Inferior parietal cortex (tissue), 1 donor: ENCODE data around the gene GRAMD2A.

Source experiments
- DNase-seq: peaks from one replicate; pipeline ENCODE4 v3.0.0-alpha.2; 2016; ENCODE audit errors: extremely low spot score

The GRAMD2A gene

DNA sequence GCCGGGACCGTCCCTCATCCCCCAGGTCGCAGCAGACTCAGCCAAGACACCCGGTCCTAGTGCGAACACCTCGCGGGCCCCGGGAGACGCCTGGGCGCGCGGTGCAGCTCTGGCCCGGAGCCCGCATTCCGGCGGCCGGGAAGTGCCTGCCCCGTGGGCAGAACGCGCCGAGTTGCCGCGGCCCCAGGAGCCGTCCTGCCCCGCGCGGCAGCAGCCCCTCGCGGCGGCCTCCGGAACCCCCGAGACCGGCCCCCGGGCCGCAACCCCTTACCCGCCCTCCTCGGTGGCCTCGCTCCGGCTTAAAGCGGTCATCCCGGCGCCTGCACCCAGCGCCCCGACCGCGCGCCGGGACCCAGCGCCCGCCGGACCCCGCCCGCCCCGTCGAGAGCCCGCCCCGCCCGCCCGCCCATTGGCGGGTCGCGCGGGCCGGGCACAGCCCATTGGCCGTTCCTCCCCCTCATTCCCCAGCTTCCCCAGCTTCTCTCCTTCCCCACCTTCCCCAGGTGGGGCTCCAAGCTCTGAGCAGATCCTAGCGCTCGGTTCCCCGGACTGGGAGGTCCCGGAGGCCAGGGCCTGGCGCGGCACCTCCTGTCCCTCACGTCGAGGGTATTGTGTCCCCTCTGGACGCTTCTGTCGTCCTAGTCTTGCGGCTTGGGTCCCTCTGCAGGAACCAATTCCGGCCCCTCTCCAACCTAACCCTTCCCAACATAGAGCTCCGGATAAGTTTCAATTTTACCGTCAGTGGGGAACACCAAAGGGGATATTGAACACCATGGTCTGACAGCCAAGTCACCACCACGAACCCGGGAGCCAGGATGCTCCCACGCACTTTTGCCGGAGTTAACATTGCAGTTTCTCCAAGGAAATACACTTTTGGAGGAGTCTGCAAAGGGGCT lies at the start of gene GRAMD2A:
Gene GRAMD2A (minus strand): TSS at position 328 of the 896 bp plus-strand sequence.
- DNase-seq: no peak

DNA sequence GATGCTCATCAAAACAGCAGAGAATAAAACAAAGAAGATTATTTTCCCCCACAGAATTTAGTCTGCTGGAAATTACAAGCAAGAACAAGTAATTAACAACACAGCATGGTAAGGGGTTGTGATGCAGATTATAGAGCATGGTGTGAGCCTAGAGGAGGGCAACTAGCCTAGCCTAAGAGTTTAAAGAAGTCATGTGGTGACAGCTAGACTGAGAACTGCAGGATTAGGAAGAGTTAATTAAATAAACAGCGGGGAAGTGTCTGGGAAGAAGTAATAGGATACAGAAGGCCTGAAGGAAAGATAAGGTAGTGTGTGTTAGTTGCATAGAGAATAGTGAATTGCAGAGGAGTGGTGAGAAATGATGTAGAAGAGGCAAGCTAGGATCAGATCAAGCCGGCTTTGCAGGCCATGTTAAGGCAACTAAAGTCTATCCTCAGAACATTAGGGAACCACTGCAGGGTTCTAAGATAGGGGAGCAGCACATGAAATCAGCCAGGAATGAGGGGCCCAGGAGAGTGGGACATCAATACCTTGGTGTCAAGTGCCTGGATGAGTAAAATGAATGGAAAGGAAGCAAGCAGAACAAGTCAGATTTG lies 45.3 kb upstream of the GRAMD2A start:
- DNase-seq: no peak

DNA sequence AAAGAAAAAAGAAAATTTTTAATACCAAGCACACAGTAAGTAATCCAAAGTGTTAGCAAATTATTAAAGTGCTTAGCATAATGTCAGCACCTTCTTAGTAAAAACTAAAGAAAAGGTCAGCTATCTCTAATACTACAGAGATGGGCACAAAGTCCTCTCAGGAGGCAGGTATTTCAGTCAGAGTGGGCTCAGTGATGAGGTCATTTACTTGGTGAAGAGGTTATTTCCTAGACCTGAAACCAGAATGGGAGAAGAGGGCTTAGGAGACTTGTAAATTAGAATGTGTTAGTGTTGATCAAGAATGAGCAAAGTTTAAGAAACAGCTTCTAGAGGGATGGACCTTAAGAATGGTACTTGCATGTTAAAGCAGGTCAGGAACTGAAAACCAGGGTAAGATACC lies 42.1 kb upstream of the GRAMD2A start:
- DNase-seq: no peak

DNA sequence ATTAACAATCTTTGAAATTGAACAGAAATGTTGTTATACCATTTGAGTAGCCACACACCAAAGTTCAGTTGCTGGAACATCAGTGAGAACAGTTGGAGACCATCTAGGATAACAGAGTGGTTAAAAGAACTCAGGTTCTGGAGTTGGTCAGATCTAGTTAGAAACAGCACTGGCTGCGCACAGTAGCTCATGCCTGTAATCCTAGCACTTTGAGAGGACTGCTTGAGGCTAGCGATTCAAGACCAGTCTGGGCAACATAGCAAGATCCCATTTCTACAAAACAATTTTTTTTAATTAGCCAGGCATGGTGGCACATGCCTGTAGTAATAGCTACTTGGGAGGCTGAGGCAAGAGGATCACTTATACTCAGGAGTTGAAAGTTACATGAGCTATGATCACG lies 41.0 kb upstream of the GRAMD2A start:
- no peak for DNase-seq

DNA sequence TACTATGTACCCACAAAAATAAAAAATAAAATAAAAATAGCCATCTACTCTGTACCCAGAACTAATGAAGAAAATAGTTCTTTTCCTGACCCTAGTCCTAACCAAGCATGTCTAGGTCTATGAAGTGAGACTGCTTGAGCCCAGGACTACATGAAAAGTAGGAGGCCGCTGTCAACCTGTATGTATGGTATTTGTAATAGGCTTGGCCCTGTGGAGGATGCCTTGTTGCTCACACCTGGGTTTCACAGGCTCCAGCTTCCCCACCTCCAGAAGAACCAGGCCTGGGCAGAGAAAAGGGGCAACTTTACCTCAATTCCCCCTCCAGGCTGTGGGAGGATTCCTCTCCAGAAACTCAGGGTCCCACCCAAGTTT lies 40.3 kb upstream of the GRAMD2A start:
- no peak for DNase-seq

DNA sequence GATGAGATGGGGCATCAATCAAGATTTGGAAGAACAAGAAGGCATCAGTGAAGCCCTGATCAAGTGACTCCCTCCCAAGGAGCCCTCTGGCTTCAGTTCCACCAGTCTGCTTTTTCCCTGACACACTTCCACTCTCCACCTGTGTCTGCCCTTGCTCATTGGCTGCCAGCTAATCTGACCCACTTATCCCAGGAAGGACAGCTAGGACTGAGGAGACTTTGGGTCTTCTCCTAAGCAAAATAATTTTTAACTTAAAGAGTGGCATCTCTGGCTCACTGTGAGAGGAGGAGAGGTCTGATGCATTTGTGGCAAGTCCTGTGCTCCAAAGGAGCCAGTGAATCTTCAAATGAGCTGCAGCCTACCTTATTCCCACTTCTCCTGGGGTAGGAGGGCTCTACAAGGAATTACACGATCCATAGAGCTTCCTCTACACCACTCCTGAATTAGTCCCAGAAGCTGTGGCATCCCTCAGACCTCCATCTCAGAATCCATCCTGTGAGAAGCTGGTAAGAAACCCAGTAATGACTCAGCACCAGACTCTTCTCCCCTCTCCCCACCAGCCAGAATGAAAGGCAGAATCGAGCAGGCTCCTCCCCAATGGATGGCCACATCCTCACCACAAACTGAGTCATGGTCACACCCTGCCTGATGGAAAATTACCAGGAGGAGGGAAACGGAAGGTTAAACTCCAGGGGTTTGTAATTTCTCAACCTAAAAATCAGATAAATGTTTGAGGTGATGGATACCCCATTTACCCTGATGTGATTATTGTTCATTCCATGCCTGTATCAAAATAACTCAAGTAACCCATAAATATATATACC lies 39.7 kb upstream of the GRAMD2A start:
- peak; percentile 72 for DNase-seq

DNA sequence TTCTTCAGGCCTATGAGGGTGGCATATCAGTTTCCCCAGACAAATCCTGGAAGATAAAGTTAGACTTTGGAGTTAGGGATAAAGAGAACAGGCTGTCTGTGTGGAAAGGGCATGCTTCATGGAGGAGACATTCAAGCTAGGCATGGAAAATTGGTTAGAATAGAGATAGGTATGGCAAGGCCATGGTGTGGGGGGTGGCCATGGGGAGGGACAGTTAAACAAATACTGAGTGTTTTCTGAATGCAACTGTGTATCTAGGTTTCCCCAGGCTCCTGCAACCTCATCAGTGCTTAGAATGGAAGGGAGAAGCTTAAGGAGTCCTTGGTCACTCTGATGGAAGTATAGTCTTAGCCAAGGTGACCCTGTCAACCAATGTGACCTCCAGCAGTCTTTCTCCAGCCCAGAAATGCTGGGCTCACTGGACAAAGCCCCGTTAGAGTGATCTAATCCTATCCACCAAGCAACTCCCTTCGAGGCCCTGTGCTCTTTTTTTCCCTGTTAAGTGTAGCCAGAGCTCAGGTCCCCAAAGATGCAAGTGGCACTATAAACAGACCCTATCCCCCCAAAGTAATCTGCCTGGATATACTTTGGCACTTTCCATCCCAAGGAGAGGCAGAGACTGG lies 38.9 kb upstream of the GRAMD2A start:
- no peak for DNase-seq

DNA sequence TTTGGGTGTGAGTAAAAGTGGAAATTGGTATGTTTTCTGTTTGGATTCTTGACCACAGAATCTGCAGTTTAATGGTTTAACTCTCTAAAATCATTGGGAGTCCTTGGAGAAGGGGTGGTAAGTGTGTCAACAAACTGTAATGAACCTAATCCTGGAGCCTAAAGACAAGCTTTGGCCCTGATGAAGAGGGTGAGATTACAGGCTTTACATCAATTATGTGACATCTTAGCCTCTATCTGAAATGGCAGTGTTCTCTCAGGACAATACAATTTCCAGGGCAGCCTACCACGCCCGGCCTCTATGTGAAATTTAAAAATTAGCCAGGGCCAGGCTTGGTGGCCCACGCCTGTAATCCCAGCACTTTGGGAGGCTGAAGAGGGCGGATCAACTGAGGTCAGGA lies 37.7 kb upstream of the GRAMD2A start:
- no peak for DNase-seq

DNA sequence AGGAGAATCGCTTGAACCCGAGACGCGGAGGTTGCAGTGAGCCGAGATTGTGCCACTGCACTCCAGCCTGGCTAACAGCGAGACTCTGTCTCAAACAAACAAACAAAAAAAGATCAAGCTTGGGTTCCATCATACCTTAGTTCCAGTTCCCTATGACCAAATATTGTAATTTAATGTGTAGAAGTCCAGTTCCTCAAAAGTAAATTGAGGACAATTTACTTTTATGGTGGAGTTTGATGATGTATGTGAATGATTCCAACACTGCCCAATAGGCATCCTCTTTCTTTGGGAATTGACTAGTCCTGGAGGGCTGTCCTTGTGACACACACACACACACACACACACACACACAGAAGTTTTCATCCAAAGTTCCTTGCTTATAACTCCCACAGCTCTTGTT lies 36.2 kb upstream of the GRAMD2A start:
- DNase-seq: no peak

DNA sequence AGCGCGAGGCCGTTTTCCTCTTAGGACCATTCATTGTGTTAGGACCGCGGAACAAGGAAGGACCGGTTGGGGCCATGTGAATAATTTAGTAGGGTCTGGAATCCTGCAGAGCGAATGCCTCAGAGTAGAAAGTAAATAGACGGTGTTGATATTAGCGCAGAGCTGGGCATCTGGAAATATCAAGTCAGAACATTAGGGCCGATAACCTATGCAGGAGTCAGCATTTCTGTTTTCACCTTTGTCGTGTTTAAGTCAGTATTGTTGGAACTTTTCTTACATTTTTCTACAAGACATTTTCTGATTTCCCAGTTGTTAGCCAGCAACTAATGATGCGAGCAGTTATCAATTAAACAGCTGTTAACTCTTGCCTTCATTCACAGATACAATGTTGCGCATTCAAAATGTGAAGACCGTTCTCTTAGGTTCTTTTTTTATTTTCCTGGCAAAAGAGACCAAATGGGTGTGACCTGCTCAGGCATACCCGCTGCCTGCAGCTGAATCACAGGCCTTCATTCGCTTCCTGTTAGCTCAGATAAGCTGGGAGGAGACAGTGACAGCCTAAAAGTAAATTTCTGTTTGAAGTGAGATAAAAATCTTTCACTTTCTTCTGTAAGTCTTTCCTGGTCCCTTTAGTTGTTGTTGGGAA lies 34.4 kb upstream of the GRAMD2A start:
- peak; percentile 44 for DNase-seq

DNA sequence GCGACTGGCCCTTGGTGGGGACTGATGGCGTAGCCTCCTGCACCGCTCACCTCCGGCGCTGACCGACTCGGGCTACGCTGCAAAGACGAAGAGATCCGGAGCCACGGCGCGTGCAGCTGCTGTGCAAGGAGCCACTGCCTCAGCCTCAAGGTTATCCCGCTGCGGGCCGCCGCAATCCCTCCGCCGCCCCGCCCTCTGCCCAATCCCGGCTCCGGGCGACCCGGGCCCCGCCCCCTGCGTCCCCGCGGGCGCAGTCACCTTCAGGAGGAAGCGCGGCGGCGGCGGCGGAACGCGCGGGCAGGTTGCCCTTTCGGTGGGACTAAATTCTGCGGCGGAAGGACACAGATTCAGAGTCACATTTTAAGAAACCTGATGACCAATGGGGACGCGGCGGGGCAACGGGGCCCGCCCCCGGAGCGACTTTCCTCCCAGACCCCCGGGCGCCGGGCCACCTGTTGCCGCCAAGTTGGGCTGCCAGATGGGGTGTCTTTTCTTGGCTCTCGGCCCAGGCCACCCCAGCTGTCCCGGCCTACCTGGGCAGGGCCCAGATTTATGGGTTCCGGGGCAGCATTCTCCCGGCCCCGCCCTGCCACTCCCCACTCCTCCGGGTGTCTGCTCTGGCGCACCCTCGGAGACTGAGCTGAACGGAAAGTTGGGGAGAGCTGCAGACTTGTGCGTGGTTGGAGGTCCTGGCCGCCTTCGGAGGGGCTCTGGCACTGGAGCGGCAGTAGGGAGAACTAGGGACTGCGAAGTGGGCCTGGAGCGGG lies 33.7 kb upstream of the GRAMD2A start, which contains the start of gene PKM:
Gene PKM (minus strand): TSS at position 125 of the 767 bp plus-strand sequence. CDS start 12,093 bp downstream, outside the sequence.
- DNase-seq: peak; percentile 84

DNA sequence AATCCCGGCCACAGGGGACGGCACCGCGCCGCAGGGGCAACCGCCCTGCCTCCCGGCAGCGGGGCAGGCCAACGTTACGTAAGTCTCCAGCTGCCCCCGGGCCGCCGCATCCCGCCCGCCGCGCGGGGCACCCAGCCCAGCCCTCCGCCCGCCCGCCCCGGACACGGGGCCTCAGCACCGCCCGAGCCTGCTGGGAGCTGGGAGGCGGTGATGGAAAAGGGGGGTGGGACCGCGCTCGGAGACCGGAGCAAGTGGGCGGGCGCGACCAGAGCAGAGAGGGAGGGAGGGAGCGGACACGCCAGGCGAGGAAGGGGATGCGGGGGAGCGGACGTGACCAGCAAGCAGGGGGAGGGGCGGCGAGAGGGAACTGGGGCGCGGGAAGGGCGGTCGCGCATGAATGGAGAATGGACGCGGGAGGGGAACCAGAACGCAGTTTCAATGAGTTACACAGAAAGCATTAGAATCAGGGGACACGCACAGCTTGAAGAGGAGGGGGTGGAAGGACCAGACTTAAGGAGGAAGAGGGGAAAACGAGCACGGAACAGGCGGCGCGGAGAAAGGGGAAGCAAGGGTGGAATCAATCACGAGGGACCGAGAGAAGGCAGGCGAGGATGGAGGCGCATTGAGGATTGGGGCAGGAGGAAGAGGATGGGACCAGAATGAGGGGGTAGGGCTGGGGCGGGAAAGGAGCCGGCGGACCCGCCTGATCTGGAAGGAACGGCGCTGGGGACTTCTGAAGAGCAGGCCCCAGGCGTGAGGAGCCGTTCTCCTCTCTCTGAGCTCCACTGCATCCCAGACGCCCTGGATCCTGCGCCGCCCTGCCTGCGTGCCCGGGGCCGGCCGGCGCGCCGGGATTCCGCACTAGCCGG lies 32.8 kb upstream of the GRAMD2A start:
- DNase-seq: peak; percentile 67

DNA sequence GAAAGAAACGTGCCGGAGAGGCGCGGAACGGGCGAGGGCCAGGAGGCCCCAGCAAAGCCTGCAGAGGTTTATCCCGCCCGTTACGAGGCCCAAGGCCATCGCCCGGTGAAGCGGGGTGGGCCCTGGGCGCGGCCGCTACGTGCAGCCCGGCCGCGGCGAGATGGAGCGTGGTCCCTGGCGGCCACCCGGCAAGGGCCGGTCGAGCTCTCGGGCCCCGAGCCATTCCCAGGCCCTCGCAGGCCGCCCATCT lies 32.3 kb upstream of the GRAMD2A start:
- DNase-seq: no peak

DNA sequence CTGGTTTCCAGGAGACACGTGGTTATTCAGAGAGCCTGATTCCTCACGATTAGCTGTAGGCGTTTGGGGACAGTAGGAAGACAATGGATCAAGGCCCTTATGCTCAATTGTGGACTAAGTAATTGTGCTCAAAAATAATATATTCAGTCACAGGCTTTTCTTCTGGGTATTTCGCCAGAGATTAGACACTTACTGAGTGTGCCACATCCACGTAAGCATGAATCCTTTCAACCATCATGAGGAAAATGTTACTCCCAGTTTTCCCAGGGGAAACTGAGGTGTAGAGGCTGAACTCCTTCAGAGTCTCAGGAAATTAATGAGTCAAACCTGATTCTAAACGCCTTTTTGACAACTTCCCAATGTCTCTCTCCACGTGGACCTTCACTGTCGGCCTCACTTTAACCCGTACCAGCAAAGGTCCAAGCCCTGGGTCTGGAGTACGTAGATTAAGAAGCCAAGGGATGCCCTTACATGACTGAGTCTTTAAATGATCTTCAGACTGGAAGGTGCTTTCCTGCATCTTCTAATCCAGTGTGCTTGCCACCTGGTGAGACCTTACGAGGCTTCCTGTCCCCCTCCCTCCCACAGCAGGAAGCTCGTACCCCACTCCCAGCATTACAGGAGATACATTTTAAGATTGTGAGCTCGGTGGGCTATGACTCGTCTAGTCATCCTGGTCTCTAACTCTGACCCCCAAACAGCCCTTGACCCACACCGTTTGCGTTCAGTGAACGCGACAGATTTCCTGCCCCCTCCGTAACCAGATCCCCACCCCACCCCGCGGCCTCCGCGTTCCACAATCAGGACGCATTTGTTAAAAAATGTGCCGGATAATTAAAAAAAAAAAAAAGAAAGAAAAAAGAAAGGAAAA lies 31.7 kb upstream of the GRAMD2A start:
- DNase-seq: no peak

DNA sequence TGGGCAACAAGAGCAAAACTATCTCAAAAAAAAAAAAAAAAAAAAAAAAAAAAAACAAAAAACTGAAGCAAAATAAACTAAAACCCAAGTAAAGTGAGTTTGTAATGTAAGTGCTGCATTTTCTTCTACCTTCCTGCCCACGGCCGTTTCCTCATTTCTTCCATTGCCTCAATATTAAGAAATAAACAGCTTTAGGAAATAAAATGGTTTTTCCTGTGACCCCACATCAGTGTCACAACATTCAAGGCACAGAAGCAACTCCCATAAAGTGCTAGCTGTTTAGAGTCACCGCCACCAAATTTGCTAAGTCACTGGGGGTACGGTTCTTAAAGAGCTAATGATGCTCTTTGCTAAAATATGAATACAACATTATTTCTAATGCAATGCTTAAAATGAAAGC lies 30.1 kb upstream of the GRAMD2A start:
- no peak for DNase-seq

DNA sequence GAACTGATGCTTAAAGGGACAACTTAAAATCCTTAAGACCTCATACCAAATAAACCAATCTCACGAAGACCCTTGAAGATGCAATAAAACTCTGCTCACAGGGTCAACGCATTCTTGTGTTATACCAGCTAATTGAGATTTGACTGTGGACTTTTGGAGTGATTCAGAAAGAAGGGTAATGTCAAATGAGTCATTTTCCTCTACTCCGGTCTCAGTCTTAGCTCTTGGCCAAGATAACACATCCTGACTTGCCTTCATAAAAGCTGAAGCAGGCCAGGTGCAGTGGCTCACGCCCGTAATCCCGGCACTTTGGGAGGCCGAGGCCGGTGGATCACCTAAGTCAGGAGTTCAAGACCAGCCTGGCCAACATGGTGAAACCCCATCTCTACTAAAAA lies 29.6 kb upstream of the GRAMD2A start:
- no peak for DNase-seq

DNA sequence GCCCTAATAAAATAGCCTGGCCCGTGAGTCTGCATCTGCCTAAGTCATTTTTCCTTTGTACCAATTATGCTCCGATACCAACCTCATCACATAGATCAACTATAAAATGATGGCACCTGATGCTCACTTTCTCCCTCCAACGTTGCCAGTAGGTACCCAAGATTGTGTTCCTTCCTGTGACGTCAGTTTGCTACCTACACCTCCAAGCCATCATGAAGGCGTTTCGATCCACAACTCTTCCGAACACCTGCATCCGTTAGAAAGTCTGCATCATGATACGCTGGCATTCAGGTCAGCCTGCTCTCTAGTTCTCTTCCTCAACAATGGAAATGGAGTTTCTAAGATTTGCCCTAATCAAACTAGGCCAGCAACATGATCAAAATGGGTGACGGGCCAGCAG lies 25.7 kb upstream of the GRAMD2A start:
- DNase-seq: no peak

DNA sequence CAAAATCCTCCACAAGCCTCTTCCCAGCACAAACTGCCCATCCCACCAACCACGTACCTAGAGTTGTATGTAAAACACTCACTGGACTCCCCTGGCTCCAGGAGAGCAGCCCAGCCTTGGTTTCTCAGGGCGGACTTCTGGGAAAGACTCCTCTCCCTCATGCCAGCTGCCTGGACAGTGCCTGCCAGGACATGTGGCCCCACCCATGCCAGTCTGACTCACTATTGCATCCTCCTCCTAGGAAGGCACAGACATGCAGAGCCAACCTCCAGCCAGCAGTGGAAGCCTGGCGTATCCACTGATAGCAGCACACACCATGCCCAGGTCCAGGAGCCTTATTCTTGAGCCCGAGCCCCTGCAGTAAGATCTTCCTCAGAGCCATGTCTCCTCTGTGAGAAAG lies 24.8 kb upstream of the GRAMD2A start:
- no peak for DNase-seq

DNA sequence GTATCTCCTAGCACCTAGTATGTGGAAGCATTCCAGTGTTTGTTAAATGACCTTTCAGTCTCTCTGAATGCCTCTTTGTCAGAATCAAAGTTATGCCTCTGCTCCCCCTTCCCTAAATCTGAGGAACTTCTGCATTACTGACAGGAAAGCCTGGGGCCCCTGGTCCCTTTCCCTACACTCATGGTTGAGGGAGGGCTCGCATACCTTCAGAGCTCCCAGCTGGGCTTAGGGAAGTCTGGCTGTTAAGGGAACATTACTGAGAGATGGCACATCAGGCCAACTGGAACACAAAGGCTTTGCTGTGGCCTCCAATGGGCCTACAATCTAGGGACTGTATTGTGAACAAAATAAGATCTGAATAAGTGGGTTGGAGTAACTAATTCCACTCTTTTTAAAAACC lies 23.1 kb upstream of the GRAMD2A start:
- DNase-seq: no peak
